ENCODE data around the gene MYOM3.

GRCh38 chr1:24127134-24127800, 15.3 kb upstream of the MYOM3 start:
- TF ChIP-seq CTCF (conservative IDR thresholded peaks at IDR 0.05) (no peak), ZFX (IDR thresholded peaks at IDR 0.05) (no peak)
